ENCODE measurements around the gene MT3.

The MT3 gene

DNA sequence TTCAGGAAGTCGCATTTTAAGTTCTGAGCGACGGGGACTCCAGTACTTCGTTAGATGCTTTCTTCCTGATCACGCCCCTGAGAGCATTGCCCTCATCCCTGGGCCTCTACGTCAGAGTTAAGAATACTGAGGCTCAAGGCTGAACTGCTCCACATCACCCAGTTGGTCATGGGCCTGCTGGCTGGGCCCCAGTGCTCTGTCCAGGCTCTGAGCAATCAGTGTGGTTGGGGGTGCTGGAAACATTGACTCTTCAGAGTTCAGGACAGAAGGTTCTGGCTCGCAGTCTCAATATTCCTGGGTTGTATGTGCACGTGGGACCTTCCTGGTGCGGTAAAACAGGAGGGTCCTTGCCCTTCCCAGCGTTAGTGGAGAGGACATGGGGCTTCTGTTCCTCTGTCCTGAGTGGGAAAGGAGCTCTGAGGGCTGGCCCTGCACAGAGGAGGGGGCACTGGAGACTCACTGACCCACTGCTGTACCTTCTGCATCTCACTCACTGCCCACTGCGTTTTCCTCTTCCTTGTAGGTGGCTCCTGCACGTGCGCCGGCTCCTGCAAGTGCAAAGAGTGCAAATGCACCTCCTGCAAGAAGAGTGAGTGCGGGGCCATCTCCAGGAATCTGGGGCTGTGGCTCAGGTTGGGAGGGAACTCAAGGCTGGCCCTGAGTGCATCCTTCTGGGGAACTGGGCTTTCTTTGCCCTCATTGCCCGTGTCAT lies 36.8 kb downstream of the MT3 start:
- peak overlapping the region; percentile 59 for H3K4me3 ChIP-seq (replicated peaks; ENCODE audit: low read depth, low read length)
- no peaks in the 10 kb centered on the region; the same call in 1 of the 2 replicates for H3K27me3 ChIP-seq (replicated peaks; ENCODE audit: control insufficient read depth, insufficient read depth, low read length)
- TF ChIP-seq, protein P1, sequence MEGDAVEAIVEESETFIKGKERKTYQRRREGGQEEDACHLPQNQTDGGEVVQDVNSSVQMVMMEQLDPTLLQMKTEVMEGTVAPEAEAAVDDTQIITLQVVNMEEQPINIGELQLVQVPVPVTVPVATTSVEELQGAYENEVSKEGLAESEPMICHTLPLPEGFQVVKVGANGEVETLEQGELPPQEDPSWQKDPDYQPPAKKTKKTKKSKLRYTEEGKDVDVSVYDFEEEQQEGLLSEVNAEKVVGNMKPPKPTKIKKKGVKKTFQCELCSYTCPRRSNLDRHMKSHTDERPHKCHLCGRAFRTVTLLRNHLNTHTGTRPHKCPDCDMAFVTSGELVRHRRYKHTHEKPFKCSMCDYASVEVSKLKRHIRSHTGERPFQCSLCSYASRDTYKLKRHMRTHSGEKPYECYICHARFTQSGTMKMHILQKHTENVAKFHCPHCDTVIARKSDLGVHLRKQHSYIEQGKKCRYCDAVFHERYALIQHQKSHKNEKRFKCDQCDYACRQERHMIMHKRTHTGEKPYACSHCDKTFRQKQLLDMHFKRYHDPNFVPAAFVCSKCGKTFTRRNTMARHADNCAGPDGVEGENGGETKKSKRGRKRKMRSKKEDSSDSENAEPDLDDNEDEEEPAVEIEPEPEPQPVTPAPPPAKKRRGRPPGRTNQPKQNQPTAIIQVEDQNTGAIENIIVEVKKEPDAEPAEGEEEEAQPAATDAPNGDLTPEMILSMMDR (IDR thresholded peaks at IDR 0.05; ENCODE audit: insufficient read depth, low read length, poor library complexity, severe bottlenecking), result no peak
- DNase-seq (ENCODE audit: extremely low read depth, insufficient read length), result no peak
- H3K36me3 ChIP-seq (ENCODE audit: control insufficient read depth, insufficient read depth, low read length), result no peaks in the 10 kb centered on the region

DNA sequence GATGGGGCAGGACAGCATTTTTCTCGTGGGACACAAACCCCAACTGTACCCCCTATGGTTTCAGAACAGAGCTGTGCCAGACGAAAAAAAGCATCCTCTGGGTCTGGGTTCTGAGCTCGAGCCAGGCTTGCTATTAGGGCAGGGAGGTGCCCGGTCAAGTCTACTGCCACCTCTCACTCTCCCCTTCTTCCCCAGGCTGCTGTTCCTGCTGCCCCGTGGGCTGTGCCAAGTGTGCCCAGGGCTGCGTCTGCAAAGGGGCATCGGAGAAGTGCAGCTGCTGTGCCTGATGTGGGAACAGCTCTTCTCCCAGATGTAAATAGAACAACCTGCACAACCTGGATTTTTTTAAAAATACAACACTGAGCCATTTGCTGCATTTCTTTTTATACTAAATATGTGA lies 37.4 kb downstream of the MT3 start:
- TF ChIP-seq, protein P1 (IDR thresholded peaks at IDR 0.05; ENCODE audit: insufficient read depth, low read length, poor library complexity, severe bottlenecking), result no peak
- H3K27me3 ChIP-seq (replicated peaks; ENCODE audit: control insufficient read depth, insufficient read depth, low read length), result no peaks in the 10 kb centered on the region; the same call in 1 of the 2 replicates
- no peak overlapping the region for H3K4me3 ChIP-seq (replicated peaks; ENCODE audit: low read depth, low read length)
- no peak for DNase-seq (ENCODE audit: extremely low read depth, insufficient read length)
- H3K36me3 ChIP-seq (ENCODE audit: control insufficient read depth, insufficient read depth, low read length), result no peaks in the 10 kb centered on the region

DNA sequence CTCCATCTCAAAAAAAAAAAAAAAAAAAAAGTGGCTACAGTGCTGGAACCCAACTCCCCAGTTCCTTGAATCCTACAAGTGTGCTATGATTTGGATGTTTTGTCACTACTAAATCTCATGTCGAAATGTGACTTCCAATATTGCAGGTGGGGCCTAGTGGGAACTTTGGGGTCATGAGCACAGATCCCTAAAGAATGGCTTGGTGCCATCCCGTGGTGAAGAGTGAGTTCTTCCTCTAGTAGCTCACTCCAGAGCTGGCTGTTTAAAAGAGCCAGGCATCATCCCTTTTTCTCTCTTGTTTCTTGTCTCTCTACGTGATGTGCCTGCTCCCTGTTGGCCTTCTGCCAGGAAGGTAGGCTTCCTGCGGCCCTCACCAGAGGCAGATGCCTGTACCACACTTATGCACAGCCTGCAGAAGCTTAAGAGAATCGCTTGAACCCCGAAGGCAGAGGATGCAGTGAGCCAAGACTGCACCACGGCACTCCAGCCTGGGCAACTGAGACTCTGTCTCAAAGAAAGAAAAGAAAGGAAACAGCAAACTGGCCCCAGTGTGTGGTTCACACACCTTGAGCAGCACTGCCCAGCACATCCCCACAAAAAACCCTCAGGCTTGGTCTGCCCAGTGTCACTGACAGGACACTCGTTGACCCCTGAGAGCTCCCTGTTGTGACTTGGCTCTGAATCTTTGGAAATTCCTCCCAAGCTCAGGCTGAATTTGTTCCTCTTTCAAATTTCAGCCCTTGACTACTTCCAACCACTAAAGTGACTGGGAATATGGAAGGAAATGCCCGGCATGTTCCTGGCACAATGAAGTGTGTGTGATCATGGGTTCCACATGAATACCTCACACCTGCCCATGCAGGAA lies 39.4 kb downstream of the MT3 start:
- TF ChIP-seq, protein P1 (IDR thresholded peaks at IDR 0.05; ENCODE audit: insufficient read depth, low read length, poor library complexity, severe bottlenecking), result no peak
- peaks cover 2% of the 10 kb centered on the region; the same call in 1 of the 2 replicates for H3K27me3 ChIP-seq (replicated peaks; ENCODE audit: control insufficient read depth, insufficient read depth, low read length)
- no peak for DNase-seq (ENCODE audit: extremely low read depth, insufficient read length)

DNA sequence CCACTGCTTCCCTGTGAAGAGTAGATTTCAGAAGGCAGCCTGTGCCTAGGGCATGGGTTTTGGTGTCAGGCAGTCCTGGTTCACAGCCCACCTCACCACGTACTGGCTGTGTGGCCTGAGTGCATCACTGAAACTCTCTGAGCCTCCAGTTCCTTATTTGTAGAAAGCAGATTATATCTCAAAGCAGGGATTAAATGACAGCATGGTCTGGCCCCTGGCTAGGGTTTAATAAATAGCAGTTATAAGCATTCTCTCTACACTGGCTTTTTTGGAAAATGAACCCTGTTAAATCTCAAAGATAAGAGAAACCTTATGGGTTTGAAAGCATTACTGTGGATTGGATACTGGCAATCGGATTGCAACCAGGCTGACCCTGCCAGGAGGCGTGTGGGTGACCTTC lies 40.2 kb downstream of the MT3 start:
- TF ChIP-seq, protein P1 (IDR thresholded peaks at IDR 0.05; ENCODE audit: insufficient read depth, low read length, poor library complexity, severe bottlenecking), result no peak
- no peak for DNase-seq (ENCODE audit: extremely low read depth, insufficient read length)
- Histone ChIP-seq H3K27me3 (replicated peaks; ENCODE audit: control insufficient read depth, insufficient read depth, low read length) (peaks cover 3% of the 10 kb centered on the region), H3K36me3 (ENCODE audit: control insufficient read depth, insufficient read depth, low read length) (no peaks in the 10 kb centered on the region), H3K4me3 (replicated peaks; ENCODE audit: low read depth, low read length) (no peak overlapping the region)

More for the DNA sequence above, 39.4 kb downstream of the MT3 start:
- Histone ChIP-seq H3K4me3 (replicated peaks; ENCODE audit: low read depth, low read length) (no peak overlapping the region), H3K36me3 (ENCODE audit: control insufficient read depth, insufficient read depth, low read length) (no peaks in the 10 kb centered on the region)

DNA sequence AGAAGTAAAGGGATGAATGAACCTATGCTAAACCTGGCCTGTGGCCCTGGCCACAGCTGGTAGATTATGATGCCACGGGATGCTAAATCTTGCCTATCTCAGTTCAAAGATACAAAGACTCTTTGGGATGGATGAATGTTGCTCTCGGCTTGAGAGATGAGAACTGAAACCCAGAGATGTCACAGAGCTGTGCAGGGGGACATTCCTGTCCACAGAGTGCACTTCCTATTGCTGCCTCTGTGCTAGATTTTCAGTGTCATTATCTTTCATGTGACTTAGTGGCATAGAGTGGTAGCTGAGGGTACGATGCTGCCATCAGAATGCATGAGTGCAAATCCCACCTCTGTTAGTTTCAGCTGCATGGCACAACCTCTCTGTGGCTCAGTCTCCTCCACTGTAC lies 40.8 kb downstream of the MT3 start:
- Histone ChIP-seq H3K27me3 (replicated peaks; ENCODE audit: control insufficient read depth, insufficient read depth, low read length) (peaks cover 3% of the 10 kb centered on the region), H3K36me3 (ENCODE audit: control insufficient read depth, insufficient read depth, low read length) (no peaks in the 10 kb centered on the region)
- no peak for DNase-seq (ENCODE audit: extremely low read depth, insufficient read length)

More for the DNA sequence above, 40.8 kb downstream of the MT3 start:
- TF ChIP-seq, protein P1 (IDR thresholded peaks at IDR 0.05; ENCODE audit: insufficient read depth, low read length, poor library complexity, severe bottlenecking), result no peak
- H3K4me3 ChIP-seq (replicated peaks; ENCODE audit: low read depth, low read length), result no peak overlapping the region

All from GM06990 (cell line).